AG04449 (cell line): Measurements from ENCODE around the gene CRACR2A.

Source experiments
- CTCF ChIA-PET: fragments of 350-600 bp; formaldehyde crosslinking; extraction: SDS; loops from one replicate; lab custom pipeline; 2021; ENCODE audit warnings: antibody characterized with exemption; lab: Yijun Ruan, JAX
- POLR2A ChIA-PET: fragments of 400-600, 350-600 bp; formaldehyde crosslinking; extraction: SDS; loops from one replicate; lab custom pipeline; 2020; ENCODE audit warnings: antibody characterized with exemption, inconsistent platforms; lab: Yijun Ruan, JAX
- DNase-seq: peaks from one replicate; pipeline ENCODE4 v3.0.0-alpha.2; 2010; ENCODE audit warnings: low read depth, low spot score
- H3K4me3 ChIP-seq: 2 replicates; pipeline ENCODE4 v1.5.1; 2011; ENCODE audit warnings: low read depth, mild to moderate bottlenecking, control low read depth, low read length
- TF ChIP-seq, protein P1 (sequence below): IDR thresholded peaks from one replicate; pipeline ENCODE4 v1.5.1; 2011; ENCODE audit warnings: mild to moderate bottlenecking, moderate library complexity, low read length, control low read depth, inconsistent platforms; ENCODE audit not compliant: insufficient read depth; ENCODE audit errors: missing control alignments

Gene CRACR2A

DNA sequence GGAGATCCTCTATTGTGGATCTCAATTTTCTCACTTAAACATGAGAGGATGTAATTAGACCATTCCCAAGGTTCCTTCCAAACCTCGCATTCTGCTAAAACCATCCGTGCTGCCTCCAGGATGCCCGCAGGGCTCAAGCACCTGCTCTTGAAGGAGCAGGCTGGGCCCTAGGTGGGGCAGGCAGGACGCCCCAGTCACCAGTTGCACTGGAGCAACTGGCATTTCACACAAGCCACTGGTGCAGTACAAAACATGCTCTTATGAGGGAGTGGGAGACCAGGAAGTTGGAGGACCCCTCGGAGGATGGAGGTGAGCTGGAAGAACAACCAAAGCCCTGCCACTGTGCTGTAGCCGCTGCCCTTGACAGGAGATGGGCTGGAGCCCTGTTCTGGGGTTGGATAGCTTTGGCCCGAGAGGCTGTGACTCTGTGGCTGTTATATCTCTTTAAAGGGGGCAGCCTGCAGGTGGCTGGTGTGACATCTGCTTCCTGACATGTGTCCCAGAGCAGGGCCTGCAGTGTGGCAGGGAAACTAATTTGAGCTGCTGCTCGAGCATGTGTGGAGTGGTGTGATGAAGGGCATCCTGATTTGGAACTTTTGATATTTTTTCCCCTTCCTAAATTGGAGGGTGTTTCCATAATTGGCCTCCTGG is 122.2 kb downstream of the CRACR2A start:
- H3K4me3 ChIP-seq, result no peak overlapping the region
- ChIA-PET CTCF (interaction anchor here (1.3 kb wide), 1 partner anchor 330 kb away, joined by 4 read pairs; no protein-coding TSS in a partner anchor), POLR2A (no interaction called here)
- DNase-seq, result no peak
- TF ChIP-seq, protein P1, sequence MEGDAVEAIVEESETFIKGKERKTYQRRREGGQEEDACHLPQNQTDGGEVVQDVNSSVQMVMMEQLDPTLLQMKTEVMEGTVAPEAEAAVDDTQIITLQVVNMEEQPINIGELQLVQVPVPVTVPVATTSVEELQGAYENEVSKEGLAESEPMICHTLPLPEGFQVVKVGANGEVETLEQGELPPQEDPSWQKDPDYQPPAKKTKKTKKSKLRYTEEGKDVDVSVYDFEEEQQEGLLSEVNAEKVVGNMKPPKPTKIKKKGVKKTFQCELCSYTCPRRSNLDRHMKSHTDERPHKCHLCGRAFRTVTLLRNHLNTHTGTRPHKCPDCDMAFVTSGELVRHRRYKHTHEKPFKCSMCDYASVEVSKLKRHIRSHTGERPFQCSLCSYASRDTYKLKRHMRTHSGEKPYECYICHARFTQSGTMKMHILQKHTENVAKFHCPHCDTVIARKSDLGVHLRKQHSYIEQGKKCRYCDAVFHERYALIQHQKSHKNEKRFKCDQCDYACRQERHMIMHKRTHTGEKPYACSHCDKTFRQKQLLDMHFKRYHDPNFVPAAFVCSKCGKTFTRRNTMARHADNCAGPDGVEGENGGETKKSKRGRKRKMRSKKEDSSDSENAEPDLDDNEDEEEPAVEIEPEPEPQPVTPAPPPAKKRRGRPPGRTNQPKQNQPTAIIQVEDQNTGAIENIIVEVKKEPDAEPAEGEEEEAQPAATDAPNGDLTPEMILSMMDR, result no peak

DNA sequence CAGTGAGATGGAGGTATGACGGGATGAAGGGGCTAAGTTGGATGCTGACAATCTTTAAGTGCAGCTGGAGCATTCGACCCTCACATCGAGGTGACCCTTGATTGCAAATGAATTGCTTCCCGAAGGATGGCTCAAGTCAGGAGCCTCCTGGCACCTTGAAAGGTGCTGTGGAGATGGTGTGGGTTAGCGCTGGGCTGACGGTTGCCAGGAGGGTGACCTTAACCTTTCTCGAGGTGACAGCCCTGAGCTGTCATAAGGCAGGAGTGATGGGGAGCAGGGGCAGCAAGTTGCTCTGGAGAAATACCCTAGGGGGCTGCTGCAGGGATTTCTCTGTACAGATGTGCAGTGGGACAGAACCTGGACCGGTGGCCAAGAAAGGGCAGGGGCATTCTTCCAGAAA is 122.8 kb downstream of the CRACR2A start:
- TF ChIP-seq, protein P1, result no peak

DNA sequence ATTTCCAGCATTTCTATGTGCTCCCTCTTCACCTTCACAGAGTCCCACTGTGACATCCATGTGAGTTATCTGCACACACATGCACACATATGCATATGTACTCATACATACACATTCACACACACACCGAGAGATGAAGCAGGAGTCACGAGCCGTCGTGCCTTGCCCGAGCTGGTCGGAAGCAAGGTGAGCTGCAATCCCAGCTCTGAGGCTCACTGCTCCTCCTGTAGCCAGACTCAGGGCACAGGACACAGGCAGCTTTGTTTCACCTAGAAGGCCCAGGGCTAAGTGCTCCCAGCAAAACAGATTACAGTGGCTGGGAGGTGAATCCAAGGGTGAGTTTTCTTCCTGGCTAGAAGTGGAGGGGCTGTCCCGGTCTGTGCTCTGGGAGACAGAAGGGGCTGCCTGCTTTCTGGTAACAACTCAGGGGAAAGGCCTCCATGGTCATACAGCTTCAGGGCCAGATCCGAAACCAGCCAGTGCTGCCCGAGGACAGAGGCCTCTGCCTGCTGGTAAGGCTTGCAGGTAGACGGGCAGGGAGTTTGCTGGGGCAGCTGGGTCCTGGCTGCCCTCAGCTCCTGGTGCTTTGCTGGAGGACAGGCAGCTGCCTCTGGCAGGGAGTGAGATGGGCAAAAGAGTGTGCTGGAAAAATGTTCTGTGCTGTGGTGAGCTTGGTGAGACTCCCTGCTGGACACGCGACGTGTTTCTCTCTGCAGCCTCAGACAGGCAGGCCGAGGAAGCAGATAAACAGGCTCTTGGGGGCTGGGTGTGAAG is 123.7 kb downstream of the CRACR2A start:
- TF ChIP-seq, protein P1, result no peak
- no peak overlapping the region for H3K4me3 ChIP-seq
- ChIA-PET CTCF (no interaction called here), POLR2A (no interaction called here)
- DNase-seq, result no peak

More for the DNA sequence above, 122.8 kb downstream of the CRACR2A start:
- no peak for DNase-seq
- ChIA-PET CTCF (interaction anchor here (1.3 kb wide), 1 partner anchor 330 kb away, joined by 4 read pairs; no protein-coding TSS in a partner anchor), POLR2A (no interaction called here)
- no peak overlapping the region for H3K4me3 ChIP-seq

DNA sequence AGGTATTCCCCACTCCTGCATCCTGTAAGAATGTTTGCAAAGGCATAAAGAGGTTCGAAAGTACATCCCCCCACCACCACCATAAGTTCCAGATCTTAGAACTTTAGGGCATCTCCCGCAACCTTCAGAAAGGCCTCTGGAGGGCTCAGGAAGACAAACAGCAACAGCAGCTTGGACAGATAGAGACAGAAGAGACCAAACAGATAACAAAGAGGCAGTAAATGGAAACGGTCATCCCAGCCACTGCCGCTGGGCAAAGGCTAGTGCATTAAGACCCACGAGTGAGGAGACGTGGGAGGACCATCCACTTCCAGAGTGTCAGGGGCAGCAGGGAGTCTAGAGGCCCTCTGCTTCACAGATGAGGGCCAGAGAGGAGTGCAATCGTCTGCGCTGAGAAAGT is 124.3 kb downstream of the CRACR2A start:
- DNase-seq, result no peak
- TF ChIP-seq, protein P1, result no peak
- ChIA-PET POLR2A (no interaction called here), CTCF (no interaction called here)
- no peak overlapping the region for H3K4me3 ChIP-seq

DNA sequence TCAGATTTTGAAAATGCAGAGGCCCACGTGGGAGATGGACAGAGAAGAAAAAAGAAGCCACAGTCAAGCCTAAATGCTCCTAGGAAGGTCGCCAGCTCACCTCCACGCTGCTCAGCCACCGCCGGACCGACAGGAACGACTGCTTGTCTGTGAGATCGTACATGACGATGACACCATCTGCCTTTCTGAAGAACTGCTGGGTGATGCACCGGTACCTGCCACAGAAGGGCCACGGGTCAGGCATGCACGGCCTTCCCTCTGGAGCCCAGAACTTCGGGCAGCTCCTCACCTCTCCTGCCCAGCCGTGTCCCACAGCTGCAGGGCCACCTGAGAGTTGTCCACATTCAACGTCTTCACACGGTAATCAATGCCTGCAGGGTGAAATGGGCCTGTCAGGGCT is 125.6 kb downstream of the CRACR2A start:
- ChIA-PET POLR2A (no interaction called here), CTCF (interaction anchor here (1.4 kb wide), 1 partner anchor 327 kb away, joined by 3 read pairs; no protein-coding TSS in a partner anchor)
- TF ChIP-seq, protein P1, result no peak
- no peak for DNase-seq
- no peak overlapping the region for H3K4me3 ChIP-seq

DNA sequence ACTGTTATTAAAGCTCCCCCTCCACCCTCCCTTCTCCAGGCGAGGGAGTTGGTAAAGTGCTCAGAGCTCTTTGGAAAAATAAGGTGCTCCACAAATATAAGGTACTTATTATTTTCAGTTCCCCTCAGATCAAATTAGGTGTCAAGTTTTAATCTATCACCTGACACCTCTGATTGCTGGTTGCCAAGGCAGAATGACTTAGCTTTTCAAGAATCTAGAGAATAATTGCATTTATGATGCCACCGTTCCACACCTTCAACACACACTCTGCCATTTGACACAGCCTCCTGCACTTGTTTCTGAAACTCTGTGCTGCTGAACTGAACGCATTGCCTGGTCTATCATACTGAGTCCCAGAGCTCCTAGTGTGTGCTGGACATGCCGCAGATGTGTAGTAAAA is 128.6 kb downstream of the CRACR2A start:
- no peak for DNase-seq
- CTCF ChIA-PET, result no interaction called here

More for the DNA sequence above, 128.6 kb downstream of the CRACR2A start:
- TF ChIP-seq, protein P1, result no peak
- H3K4me3 ChIP-seq, result no peak overlapping the region
- POLR2A ChIA-PET, result no interaction called here
